Heart left ventricle (tissue), 13 donors: Measurements from ENCODE around the gene TBL1Y.

ENCODE experiments used
- POLR2A ChIP-seq, 2 donors: fragments of 450-650 bp; IDR thresholded peaks; one replicate each; pipeline ENCODE4 v1.6.1; 2017; ENCODE audit warnings: antibody characterized with exemption in 2 of 2, mild to moderate bottlenecking in 2 of 2, moderate library complexity in 2 of 2
- TF ChIP-seq, protein P1 (sequence below), 12 donors: fragments of 200-600 bp; sonication (generic) in 4 of 12; IDR thresholded peaks; one replicate each; pipeline versions ENCODE4 v1.5.0 to v1.8.0; 2018 to 2022; ENCODE audit warnings: antibody characterized with exemption in 12 of 12, mild to moderate bottlenecking in 5 of 12
- donor health status: ischemic (EF 13 %, LVEDD 7.1; RV severe dilation, severe dysfunction).
- donor health status: DM: no; HTN: yes; CAD: no.
- donor health status: DM: no; HTN: no; CAD: no.
- donor health status: ischemic (EF 25% LVEDD 6.9; RV normal size, moderate dysfunction).
- donor health status: ischemic (EF 25% LVEDD 5.7; RV mildly dilated, moderate dysfunction).
- donor health status: ischemic (EF 35%, LVEDD 5.7; RV mildly dilated, moderate dysfunction).
- donor health status: nonischemic (EF 11% LVEDD 7.7; RV severe dilation, severe dysfunction).
- donor health status: DM: yes; HTN: yes; CAD: no.
- donor health status: PGD.
- donor health status: ischemic (EF 29% LVEDD 5.4; RV normal size, mild dysfunction).
- donor health status: nonischemic (EF 23%, LVEDD 6.1; RV moderate dilation, normal function).

DNA sequence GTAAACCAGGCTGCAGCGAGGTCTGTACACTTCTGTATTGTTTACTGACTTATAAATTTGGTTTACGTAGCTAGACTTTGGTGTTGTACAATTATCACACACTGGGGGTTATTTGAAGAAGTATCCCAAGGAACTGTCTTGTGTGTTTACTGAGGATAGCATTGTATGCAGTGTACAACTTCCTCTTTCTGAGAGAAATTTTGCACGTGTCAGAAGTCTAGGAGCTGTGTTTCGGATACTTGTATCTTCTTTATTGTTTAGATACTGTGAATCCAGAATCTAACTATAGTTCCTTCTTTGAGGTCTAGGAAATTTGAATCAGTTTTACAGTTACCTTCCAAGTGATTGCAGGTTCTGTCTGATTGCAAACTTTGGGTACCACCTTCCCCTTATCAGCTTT lies 64.5 kb downstream of the TBL1Y start:
- TF ChIP-seq, protein P1, sequence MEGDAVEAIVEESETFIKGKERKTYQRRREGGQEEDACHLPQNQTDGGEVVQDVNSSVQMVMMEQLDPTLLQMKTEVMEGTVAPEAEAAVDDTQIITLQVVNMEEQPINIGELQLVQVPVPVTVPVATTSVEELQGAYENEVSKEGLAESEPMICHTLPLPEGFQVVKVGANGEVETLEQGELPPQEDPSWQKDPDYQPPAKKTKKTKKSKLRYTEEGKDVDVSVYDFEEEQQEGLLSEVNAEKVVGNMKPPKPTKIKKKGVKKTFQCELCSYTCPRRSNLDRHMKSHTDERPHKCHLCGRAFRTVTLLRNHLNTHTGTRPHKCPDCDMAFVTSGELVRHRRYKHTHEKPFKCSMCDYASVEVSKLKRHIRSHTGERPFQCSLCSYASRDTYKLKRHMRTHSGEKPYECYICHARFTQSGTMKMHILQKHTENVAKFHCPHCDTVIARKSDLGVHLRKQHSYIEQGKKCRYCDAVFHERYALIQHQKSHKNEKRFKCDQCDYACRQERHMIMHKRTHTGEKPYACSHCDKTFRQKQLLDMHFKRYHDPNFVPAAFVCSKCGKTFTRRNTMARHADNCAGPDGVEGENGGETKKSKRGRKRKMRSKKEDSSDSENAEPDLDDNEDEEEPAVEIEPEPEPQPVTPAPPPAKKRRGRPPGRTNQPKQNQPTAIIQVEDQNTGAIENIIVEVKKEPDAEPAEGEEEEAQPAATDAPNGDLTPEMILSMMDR (IDR thresholded peaks at IDR 0.05), result no peak
- TF ChIP-seq POLR2A (IDR thresholded peaks at IDR 0.05), result no peak
